Sigmoid colon (tissue), 4 donors: ENCODE results near the gene SECTM1.

ENCODE experiments used
- EP300 ChIP-seq, 4 donors: sonication (generic); formaldehyde crosslinking; IDR thresholded peaks; one replicate each; pipeline ENCODE4 v1.6.1; 2017; ENCODE audit warnings: antibody characterized with exemption in 4 of 4
- POLR2AphosphoS5 ChIP-seq, 4 donors: sonication (generic); formaldehyde crosslinking; IDR thresholded peaks; one replicate each; pipeline ENCODE4 v1.6.1; 2017; ENCODE audit warnings: antibody characterized with exemption in 4 of 4
- TF ChIP-seq, protein P1 (sequence below), 4 experiments: fragments of 450-650 bp in 3 of 4; fragments of 200-600 bp in 1 of 4; IDR thresholded peaks; one replicate each; pipeline ENCODE4 v1.5.1; 2016 to 2019; ENCODE audit warnings: antibody characterized with exemption in 4 of 4, mild to moderate bottlenecking in 3 of 4, moderate library complexity in 2 of 4

DNA sequence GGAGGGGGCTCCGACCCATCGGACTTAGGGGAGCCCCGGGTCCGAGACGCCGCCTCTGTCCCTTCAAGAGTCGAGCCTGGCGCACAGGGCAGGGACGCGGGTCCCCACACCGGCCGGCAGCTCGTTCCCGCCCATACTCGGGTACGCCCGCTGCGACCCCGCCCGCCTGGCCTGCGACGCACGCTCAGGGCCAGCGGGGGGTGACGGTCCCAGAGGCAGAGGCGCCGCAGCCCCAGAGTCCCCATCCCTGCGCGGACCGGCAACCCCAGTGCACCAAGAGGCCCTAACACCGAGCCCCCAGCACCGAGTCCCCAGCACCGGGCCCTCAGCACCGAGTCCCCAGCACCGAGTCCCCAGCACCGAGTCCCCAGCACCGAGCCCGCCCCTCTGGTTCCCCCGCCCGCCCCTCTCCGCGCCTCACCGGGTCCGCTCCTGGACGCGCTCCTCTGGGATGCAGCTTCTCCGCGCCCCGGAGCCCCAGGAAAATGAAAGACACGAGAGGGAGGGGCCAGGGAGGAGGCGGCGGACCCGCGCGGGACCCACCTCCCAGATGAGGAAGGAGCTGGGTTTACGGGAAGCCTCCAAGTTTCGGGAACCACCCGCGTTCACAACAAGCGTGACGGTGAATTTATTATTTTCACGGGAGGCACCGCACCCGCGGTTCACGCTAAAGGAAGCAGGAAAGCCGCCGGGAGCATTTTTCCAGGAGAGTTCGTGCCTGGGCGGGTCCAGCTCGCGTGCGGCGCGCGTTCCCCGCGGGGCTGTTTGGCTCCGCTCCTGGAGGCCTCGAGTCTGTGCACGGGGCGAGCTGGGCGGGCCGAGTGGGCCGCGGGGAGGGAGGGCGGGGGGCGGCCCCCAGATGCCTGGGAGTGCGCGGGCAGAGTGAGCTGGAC, at the start of gene SECTM1:
- TF ChIP-seq EP300 (IDR thresholded peaks at IDR 0.05), result peak in 1 of 4 donors; percentile 19
- TF ChIP-seq, protein P1, sequence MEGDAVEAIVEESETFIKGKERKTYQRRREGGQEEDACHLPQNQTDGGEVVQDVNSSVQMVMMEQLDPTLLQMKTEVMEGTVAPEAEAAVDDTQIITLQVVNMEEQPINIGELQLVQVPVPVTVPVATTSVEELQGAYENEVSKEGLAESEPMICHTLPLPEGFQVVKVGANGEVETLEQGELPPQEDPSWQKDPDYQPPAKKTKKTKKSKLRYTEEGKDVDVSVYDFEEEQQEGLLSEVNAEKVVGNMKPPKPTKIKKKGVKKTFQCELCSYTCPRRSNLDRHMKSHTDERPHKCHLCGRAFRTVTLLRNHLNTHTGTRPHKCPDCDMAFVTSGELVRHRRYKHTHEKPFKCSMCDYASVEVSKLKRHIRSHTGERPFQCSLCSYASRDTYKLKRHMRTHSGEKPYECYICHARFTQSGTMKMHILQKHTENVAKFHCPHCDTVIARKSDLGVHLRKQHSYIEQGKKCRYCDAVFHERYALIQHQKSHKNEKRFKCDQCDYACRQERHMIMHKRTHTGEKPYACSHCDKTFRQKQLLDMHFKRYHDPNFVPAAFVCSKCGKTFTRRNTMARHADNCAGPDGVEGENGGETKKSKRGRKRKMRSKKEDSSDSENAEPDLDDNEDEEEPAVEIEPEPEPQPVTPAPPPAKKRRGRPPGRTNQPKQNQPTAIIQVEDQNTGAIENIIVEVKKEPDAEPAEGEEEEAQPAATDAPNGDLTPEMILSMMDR (IDR thresholded peaks at IDR 0.05), result no peak
- TF ChIP-seq POLR2AphosphoS5 (IDR thresholded peaks at IDR 0.05), result peak; percentile 31 to 74 (median 64)
